ENCODE results near the gene TGM1. TPM values are rescaled to one million over a fixed set of nuclear protein-coding genes. Genes with fewer than 3 reads are reported as not detected.

TGM1 gene
- polyA plus RNA-seq, 1 of the 3 experiments (the other 2 are of a cell fraction), result 2.7 TPM

GRCh38 chr14:24307575-24308341 lies 44.8 kb upstream of the TGM1 start, which contains the start of gene CIDEB:
Gene CIDEB, minus strand, starts transcription at chr14:24307977. Its CDS starts 119 bp downstream, at chr14:24307858.
- H3K79me2 ChIP-seq (ENCODE audit: insufficient read depth), result no peaks in the 10 kb centered on the region
- H3K27ac ChIP-seq (ENCODE audit: low read depth in 2 of 2, low read length in 1 of 2), result no peak within 1 kb of the TSS
- H3F3A ChIP-seq (replicated peaks; ENCODE audit: insufficient read depth), result peaks cover 4% of the 10 kb centered on the region
- POLR2A ChIA-PET, result interaction anchor here (0.5 to 1.5 kb wide), 7 partner anchors 8 to 203 kb away, joined by 3 to 6 read pairs (median 3); partner anchors contain the start of genes DHRS1, NOP9 and TINF2
- CTCF ChIA-PET, result interaction anchor here (0.7 to 6.7 kb wide), 42 partner anchors 9 to 293 kb away, joined by 3 to 115 read pairs (median 4); partner anchors contain the start of genes ADCY4, DHRS1, IPO4 and KHNYN
- H3K4me2 ChIP-seq, result no peak within 1 kb of the TSS
- no peak within 1 kb of the TSS for H3K9ac ChIP-seq
- no peaks in the 10 kb centered on the region for H3K9me3 ChIP-seq
- TF ChIP-seq RAD21 (IDR thresholded peaks at IDR 0.05; ENCODE audit: low read length), result peak; percentile 58
- TF ChIP-seq FOSL2 (IDR thresholded peaks at IDR 0.05; ENCODE audit: borderline replicate concordance, low read depth), result no peak
- TF ChIP-seq, protein P1, sequence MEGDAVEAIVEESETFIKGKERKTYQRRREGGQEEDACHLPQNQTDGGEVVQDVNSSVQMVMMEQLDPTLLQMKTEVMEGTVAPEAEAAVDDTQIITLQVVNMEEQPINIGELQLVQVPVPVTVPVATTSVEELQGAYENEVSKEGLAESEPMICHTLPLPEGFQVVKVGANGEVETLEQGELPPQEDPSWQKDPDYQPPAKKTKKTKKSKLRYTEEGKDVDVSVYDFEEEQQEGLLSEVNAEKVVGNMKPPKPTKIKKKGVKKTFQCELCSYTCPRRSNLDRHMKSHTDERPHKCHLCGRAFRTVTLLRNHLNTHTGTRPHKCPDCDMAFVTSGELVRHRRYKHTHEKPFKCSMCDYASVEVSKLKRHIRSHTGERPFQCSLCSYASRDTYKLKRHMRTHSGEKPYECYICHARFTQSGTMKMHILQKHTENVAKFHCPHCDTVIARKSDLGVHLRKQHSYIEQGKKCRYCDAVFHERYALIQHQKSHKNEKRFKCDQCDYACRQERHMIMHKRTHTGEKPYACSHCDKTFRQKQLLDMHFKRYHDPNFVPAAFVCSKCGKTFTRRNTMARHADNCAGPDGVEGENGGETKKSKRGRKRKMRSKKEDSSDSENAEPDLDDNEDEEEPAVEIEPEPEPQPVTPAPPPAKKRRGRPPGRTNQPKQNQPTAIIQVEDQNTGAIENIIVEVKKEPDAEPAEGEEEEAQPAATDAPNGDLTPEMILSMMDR (IDR thresholded peaks at IDR 0.05), result peak; percentile 96
- no peak for TF ChIP-seq MAX (IDR thresholded peaks at IDR 0.05; ENCODE audit: low read depth)
- TF ChIP-seq SMC3 (IDR thresholded peaks at IDR 0.05; ENCODE audit: low read depth, low read length), result peak; percentile 53
- TF ChIP-seq SIN3A (IDR thresholded peaks at IDR 0.05; ENCODE audit: borderline replicate concordance, low read depth, low read length), result no peak
- TF ChIP-seq RXRA (IDR thresholded peaks at IDR 0.05; ENCODE audit: borderline replicate concordance, low read depth), result no peak
- H3K4me1 ChIP-seq (ENCODE audit: control insufficient read depth in 1 of 2, insufficient read depth in 2 of 2, low read depth in 1 of 2, low read length in 1 of 2), result peaks cover 0 to 2% of the 10 kb centered on the region in 2 experiments; a peak in 1 of 4 replicates
- H3K36me3 ChIP-seq (replicated peaks in 1 of 2; ENCODE audit: control insufficient read depth in 1 of 2, insufficient read depth in 2 of 2, low read length in 1 of 2), result peaks cover 21 to 69% of the 10 kb centered on the region in 2 experiments
- H3K9me2 ChIP-seq, result no peaks in the 10 kb centered on the region
- no peak within 1 kb of the TSS for H2AFZ ChIP-seq (ENCODE audit: low read depth)
- DNase-seq, result peak; percentile 87
- peak within 1 kb of the TSS in 1 of 2 experiments; percentile 49; a peak in 1 of 4 replicates for H3K4me3 ChIP-seq (ENCODE audit: low read depth in 2 of 2, low read length in 1 of 2)
- H3K27me3 ChIP-seq (ENCODE audit: insufficient read depth), result no peaks in the 10 kb centered on the region
- H4K20me1 ChIP-seq (ENCODE audit: insufficient read depth), result no peaks in the 10 kb centered on the region
- 44% methylated on average over 6 of the region's 6 CpGs for WGBS (ENCODE audit: low lambda C conversion rate)

DNA sequence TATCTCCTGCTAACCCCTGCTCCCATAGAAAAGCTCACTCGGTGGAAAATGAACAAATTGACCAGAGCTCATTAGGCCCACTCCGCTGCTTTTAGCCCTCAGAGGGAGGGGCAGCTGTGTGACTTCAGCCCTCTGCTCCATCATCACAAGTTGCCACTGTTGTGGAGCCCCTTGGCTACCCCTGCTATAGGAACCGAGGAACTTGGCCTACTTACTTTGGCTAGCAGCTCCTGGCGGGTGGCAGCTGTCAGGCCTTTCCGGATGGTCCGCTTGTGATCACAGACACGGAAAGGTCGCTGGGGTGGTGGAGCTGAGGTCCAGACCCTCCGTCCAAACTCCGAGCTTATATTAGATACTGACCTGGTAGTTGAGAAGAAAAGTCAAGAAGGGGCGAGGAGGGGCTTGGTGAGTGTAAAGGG lies 44.2 kb upstream of the TGM1 start:
- no peaks in the 10 kb centered on the region for H3K27me3 ChIP-seq (ENCODE audit: insufficient read depth)
- no peak overlapping the region for H3K4me3 ChIP-seq (ENCODE audit: low read depth in 2 of 2, low read length in 1 of 2)
- peaks cover 4% of the 10 kb centered on the region for H3F3A ChIP-seq (replicated peaks; ENCODE audit: insufficient read depth)
- DNase-seq, result no peak
- no peak overlapping the region for H3K4me2 ChIP-seq
- TF ChIP-seq FOSL2 (IDR thresholded peaks at IDR 0.05; ENCODE audit: borderline replicate concordance, low read depth) (no peak), USF2 (IDR thresholded peaks at IDR 0.05; ENCODE audit: borderline replicate concordance, low read depth, low read length) (no peak), MEF2A (IDR thresholded peaks at IDR 0.05; ENCODE audit: borderline replicate concordance, low read depth) (no peak), RFX5 (IDR thresholded peaks at IDR 0.05; ENCODE audit: low read length) (no peak), ZBTB33 (IDR thresholded peaks at IDR 0.05; ENCODE audit: borderline replicate concordance, low read depth) (no peak), JUND (IDR thresholded peaks at IDR 0.05) (no peak), MAX (IDR thresholded peaks at IDR 0.05; ENCODE audit: low read depth) (no peak), POLR2AphosphoS5 (IDR thresholded peaks at IDR 0.05; ENCODE audit: low read depth, low read length) (no peak), NFIC (IDR thresholded peaks at IDR 0.05; ENCODE audit: borderline replicate concordance) (no peak), TCF12 (IDR thresholded peaks at IDR 0.05) (no peak), SIN3A (IDR thresholded peaks at IDR 0.05; ENCODE audit: borderline replicate concordance, low read depth, low read length) (no peak), GATA2 (CRISPR knock-in tag; IDR thresholded peaks at IDR 0.05) (no peak)
- no peak overlapping the region for H3K9ac ChIP-seq
- no peak overlapping the region for H3K27ac ChIP-seq (ENCODE audit: low read depth in 2 of 2, low read length in 1 of 2)
- no peaks in the 10 kb centered on the region for H3K9me3 ChIP-seq
- H3K9me2 ChIP-seq, result no peaks in the 10 kb centered on the region
- ChIA-PET POLR2A (interaction anchor here (1.2 kb wide), 1 partner anchor 119 kb away, joined by 3 read pairs; no protein-coding TSS in a partner anchor), CTCF (interaction anchor here (0.7 to 6.7 kb wide), 20 partner anchors 8 to 292 kb away, joined by 3 to 115 read pairs (median 12); partner anchors contain the start of genes DHRS1, NOP9, RABGGTA and TINF2)
- WGBS (ENCODE audit: low lambda C conversion rate), result 87% methylated on average over 11 of the region's 11 CpGs
- no peak overlapping the region for H2AFZ ChIP-seq (ENCODE audit: low read depth)
- peaks cover under 1% of the 10 kb centered on the region; the same call in 1 of the 2 replicates for H3K79me2 ChIP-seq (ENCODE audit: insufficient read depth)
- H4K20me1 ChIP-seq (ENCODE audit: insufficient read depth), result no peaks in the 10 kb centered on the region
- H3K4me1 ChIP-seq (ENCODE audit: control insufficient read depth in 1 of 2, insufficient read depth in 2 of 2, low read depth in 1 of 2, low read length in 1 of 2), result peaks cover 0 to 2% of the 10 kb centered on the region in 2 experiments; a peak in 1 of 4 replicates
- peaks cover 27 to 74% of the 10 kb centered on the region in 2 experiments for H3K36me3 ChIP-seq (replicated peaks in 1 of 2; ENCODE audit: control insufficient read depth in 1 of 2, insufficient read depth in 2 of 2, low read length in 1 of 2)

Data from SK-N-SH (cell line).